GM19467 (cell line): ENCODE measurements around the gene ENO1.

Experiments
- ATAC-seq: cut with Tn5 transposase; IDR thresholded peaks from one replicate; pipeline ENCODE4 v1.9.1; 2021; ENCODE audit warnings: mild to moderate bottlenecking, moderate library complexity; ENCODE audit not compliant: unreplicated experiment

ENO1 gene

GRCh38 chr1:8871965-8872399 lies 6.5 kb downstream of the ENO1 start:
- ATAC-seq = no peak

- ATAC-seq = no peak
Measured at GRCh38 chr1:8871539-8871935, 6.9 kb downstream of the ENO1 start.

GRCh38 chr1:8870616-8871538 lies 7.6 kb downstream of the ENO1 start:
- ATAC-seq = no peak

GRCh38 chr1:8870103-8870502 lies 8.4 kb downstream of the ENO1 start:
- no peak for ATAC-seq

GRCh38 chr1:8867878-8868567 lies 10.5 kb downstream of the ENO1 start:
- ATAC-seq = no peak

- no peak for ATAC-seq
Measured at GRCh38 chr1:8866792-8867415, 11.6 kb downstream of the ENO1 start.

GRCh38 chr1:8866173-8866791 lies 12.2 kb downstream of the ENO1 start:
- no peak for ATAC-seq

- ATAC-seq = no peak
Measured at GRCh38 chr1:8864713-8865344, 13.7 kb downstream of the ENO1 start.

GRCh38 chr1:8863794-8864233 lies 14.7 kb downstream of the ENO1 start:
- ATAC-seq = no peak

- no peak for ATAC-seq
Measured at GRCh38 chr1:8863138-8863537, 15.3 kb downstream of the ENO1 start.

- ATAC-seq = no peak
Measured at GRCh38 chr1:8862528-8862927, 16.0 kb downstream of the ENO1 start.

GRCh38 chr1:8860738-8861516 lies 17.6 kb downstream of the ENO1 start:
- no peak for ATAC-seq

- no peak for ATAC-seq
Measured at GRCh38 chr1:8858888-8859706, 19.4 kb downstream of the ENO1 start.

- ATAC-seq = no peak
Measured at GRCh38 chr1:8858112-8858668, 20.3 kb downstream of the ENO1 start.

- no peak for ATAC-seq
Measured at GRCh38 chr1:8856689-8857412, 21.6 kb downstream of the ENO1 start.

GRCh38 chr1:8854240-8854639 lies 24.2 kb downstream of the ENO1 start:
- ATAC-seq = no peak

- no peak for ATAC-seq
Measured at GRCh38 chr1:8851060-8851459, 27.4 kb downstream of the ENO1 start.
